ENCODE data around the gene TPGS1. TPM values are rescaled to one million over a fixed set of nuclear protein-coding genes. Genes with fewer than 3 reads are reported as not detected.

The TPGS1 gene
- total RNA-seq, 1 experiment from 2014 or later, result 11.5 TPM

GRCh38 chr19:524062-524674, 16.9 kb downstream of the TPGS1 start:
- ChIA-PET CTCF (interaction anchor here (0.5 to 0.7 kb wide), 2 partner anchors 63 to 1334 kb away, joined by 6 to 8 read pairs; no protein-coding TSS in a partner anchor), POLR2A (interaction anchor here (0.5 kb wide), 1 partner anchor 42 kb away, joined by 4 read pairs; no protein-coding TSS in a partner anchor)
- Mint-ChIP-seq H3K27me3 (ENCODE audit: insufficient read depth, unreplicated experiment) (no peaks in the 10 kb centered on the region), H3K4me1 (ENCODE audit: low read depth, unreplicated experiment) (peaks cover 6% of the 10 kb centered on the region), H3K9me3 (ENCODE audit: unreplicated experiment) (no peaks in the 10 kb centered on the region), H3K36me3 (ENCODE audit: insufficient read depth, unreplicated experiment) (peaks cover 5% of the 10 kb centered on the region), H3K4me3 (ENCODE audit: unreplicated experiment) (no peak overlapping the region), H3K27ac (ENCODE audit: unreplicated experiment) (no peak overlapping the region)
- Histone ChIP-seq H3K4me1 (peaks cover 12% of the 10 kb centered on the region), H3K4me3 (ENCODE audit: low read depth, low read length) (no peak overlapping the region), H3K27me3 (replicated peaks; ENCODE audit: control insufficient read depth, insufficient read depth, low read length) (no peaks in the 10 kb centered on the region), H3K9me3 (no peaks in the 10 kb centered on the region), H3K36me3 (ENCODE audit: control insufficient read depth, insufficient read depth, low read length) (no peaks in the 10 kb centered on the region)
- DNase-seq, result no peak
- no TSS peak for BruUV-seq (replicated peaks)
- intact Hi-C loops (cut with micrococcal nuclease; ENCODE audit: unreplicated experiment), result no loop called here
- no peak for TF ChIP-seq CTCF (IDR thresholded peaks at IDR 0.05; ENCODE audit: insufficient read depth in 1 of 2, low read depth in 1 of 2, low read length in 1 of 2, severe bottlenecking in 1 of 2, unreplicated experiment in 1 of 2)

DNA sequence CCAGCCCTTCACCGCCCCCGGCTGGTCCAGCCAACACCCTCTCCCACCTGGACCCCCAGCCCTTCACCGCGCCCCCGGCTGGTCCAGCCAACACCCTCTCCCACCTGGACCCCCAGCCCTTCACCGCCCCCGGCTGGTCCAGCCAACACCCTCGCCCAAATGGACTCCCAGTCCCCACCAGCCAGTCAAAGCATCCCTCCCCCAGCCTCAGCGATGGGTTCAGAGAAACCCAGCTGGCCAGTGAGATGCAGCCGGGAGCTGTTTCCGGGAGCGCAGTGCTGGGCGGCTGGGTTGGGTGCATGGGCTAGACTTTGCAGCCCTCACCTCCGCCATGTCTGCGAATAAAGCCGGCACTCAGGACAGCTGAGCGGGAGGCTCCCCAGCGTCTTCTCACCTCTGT, 17.7 kb downstream of the TPGS1 start:
- Histone ChIP-seq H3K36me3 (ENCODE audit: control insufficient read depth, insufficient read depth, low read length) (no peaks in the 10 kb centered on the region), H3K9me3 (no peaks in the 10 kb centered on the region), H3K4me1 (peaks cover 12% of the 10 kb centered on the region), H3K4me3 (ENCODE audit: low read depth, low read length) (no peak overlapping the region), H3K27me3 (replicated peaks; ENCODE audit: control insufficient read depth, insufficient read depth, low read length) (no peaks in the 10 kb centered on the region)
- ChIA-PET POLR2A (no interaction called here), CTCF (no interaction called here)
- intact Hi-C loops (cut with micrococcal nuclease; ENCODE audit: unreplicated experiment), result no loop called here
- Mint-ChIP-seq H3K9me3 (ENCODE audit: unreplicated experiment) (no peaks in the 10 kb centered on the region), H3K36me3 (ENCODE audit: insufficient read depth, unreplicated experiment) (peaks cover 5% of the 10 kb centered on the region), H3K4me3 (ENCODE audit: unreplicated experiment) (no peak overlapping the region), H3K4me1 (ENCODE audit: low read depth, unreplicated experiment) (peaks cover 6% of the 10 kb centered on the region), H3K27ac (ENCODE audit: unreplicated experiment) (no peak overlapping the region), H3K27me3 (ENCODE audit: insufficient read depth, unreplicated experiment) (no peaks in the 10 kb centered on the region)
- no peak for TF ChIP-seq CTCF (IDR thresholded peaks at IDR 0.05; ENCODE audit: insufficient read depth in 1 of 2, low read depth in 1 of 2, low read length in 1 of 2, severe bottlenecking in 1 of 2, unreplicated experiment in 1 of 2)
- no TSS peak for BruUV-seq (replicated peaks)
- DNase-seq, result no peak

DNA sequence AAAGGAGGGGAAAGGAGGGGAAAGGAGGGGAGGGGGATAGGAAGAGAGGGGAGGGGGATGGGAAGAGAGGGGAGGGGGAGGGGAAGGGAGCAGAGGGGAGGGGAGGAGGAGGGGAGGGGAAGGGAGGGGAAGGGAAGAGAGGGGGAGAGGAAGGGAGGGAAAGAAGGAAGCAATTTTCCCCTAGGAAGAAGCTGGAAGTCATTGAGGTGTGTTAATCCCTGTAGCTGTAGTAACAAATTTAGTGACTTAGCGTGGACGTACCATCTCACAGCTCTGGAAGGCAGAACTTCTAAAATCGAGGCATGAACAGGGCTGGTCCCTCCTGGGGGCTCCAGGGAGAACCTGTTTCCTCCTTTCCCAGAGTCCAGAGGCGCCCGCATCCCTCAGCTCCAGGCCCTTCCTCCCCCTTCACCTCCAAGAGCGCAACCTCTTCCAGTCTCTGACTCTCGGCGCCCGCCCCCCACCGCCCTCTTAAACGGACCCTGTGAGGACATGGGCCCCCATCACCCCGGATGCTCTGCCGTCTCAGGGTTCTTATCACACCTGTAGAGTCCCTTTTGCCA, 18.6 kb downstream of the TPGS1 start:
- Histone ChIP-seq H3K36me3 (ENCODE audit: control insufficient read depth, insufficient read depth, low read length) (no peaks in the 10 kb centered on the region), H3K4me3 (ENCODE audit: low read depth, low read length) (no peak overlapping the region), H3K9me3 (no peaks in the 10 kb centered on the region), H3K27me3 (replicated peaks; ENCODE audit: control insufficient read depth, insufficient read depth, low read length) (no peaks in the 10 kb centered on the region), H3K4me1 (peaks cover 18% of the 10 kb centered on the region)
- no peak for DNase-seq
- H3K9me3 Mint-ChIP-seq (ENCODE audit: unreplicated experiment), result no peaks in the 10 kb centered on the region
- H3K27ac Mint-ChIP-seq (ENCODE audit: unreplicated experiment), result no peak overlapping the region
- peaks cover 6% of the 10 kb centered on the region for H3K4me1 Mint-ChIP-seq (ENCODE audit: low read depth, unreplicated experiment)
- H3K4me3 Mint-ChIP-seq (ENCODE audit: unreplicated experiment), result no peak overlapping the region
- H3K36me3 Mint-ChIP-seq (ENCODE audit: insufficient read depth, unreplicated experiment), result peaks cover 5% of the 10 kb centered on the region
- no peak for TF ChIP-seq CTCF (IDR thresholded peaks at IDR 0.05; ENCODE audit: insufficient read depth in 1 of 2, low read depth in 1 of 2, low read length in 1 of 2, severe bottlenecking in 1 of 2, unreplicated experiment in 1 of 2)
- ChIA-PET CTCF (interaction anchor here (0.6 to 0.7 kb wide), 2 partner anchors 814 to 1020 kb away, joined by 4 read pairs; no protein-coding TSS in a partner anchor), POLR2A (no interaction called here)
- intact Hi-C loops (cut with micrococcal nuclease; ENCODE audit: unreplicated experiment), result no loop called here
- BruUV-seq (replicated peaks), result no TSS peak
- H3K27me3 Mint-ChIP-seq (ENCODE audit: insufficient read depth, unreplicated experiment), result no peaks in the 10 kb centered on the region
